Left ventricle myocardium inferior (tissue), 1 donor: Measurements from ENCODE around the gene MARK2. TPM values are rescaled to one million over a fixed set of nuclear protein-coding genes. Genes with fewer than 3 reads are reported as not detected.
A peak's percentile ranks its signal among the peaks of the same experiment; 100 is the strongest.

Source experiments
- DNase-seq: peaks from one replicate; pipeline ENCODE4 v3.0.0-alpha.2; 2020
- H3K27ac ChIP-seq: fragments of 200-600 bp; replicated peaks from 2 replicates; pipeline ENCODE4 v1.8.0; 2021
- H3K27me3 ChIP-seq: fragments of 200-600 bp; 2 replicates; pipeline ENCODE4 v1.8.0; 2021; ENCODE audit warnings: low read depth
- H3K36me3 ChIP-seq: fragments of 200-600 bp; 2 replicates; pipeline ENCODE4 v1.8.0; 2021
- H3K4me1 ChIP-seq: fragments of 200-600 bp; 2 replicates; pipeline ENCODE4 v1.8.0; 2021
- H3K4me3 ChIP-seq: fragments of 200-600 bp; 2 replicates; pipeline ENCODE4 v1.8.0; 2021; ENCODE audit warnings: mild to moderate bottlenecking, moderate library complexity
- H3K9me3 ChIP-seq: fragments of 200-600 bp; replicated peaks from 2 replicates; pipeline ENCODE4 v1.8.0; 2021
- CTCF ChIP-seq: fragments of 200-600 bp; IDR thresholded peaks from 2 replicates; pipeline ENCODE4 v1.8.0; 2021; ENCODE audit warnings: antibody characterized with exemption, mild to moderate bottlenecking, borderline replicate concordance
- intact Hi-C: fragments of 100-400 bp; cut with micrococcal nuclease; formaldehyde crosslinking; loops from one replicate; pipeline ENCODE4 v1.11.0; 2022
- total RNA-seq: library from RNA; stranded (reverse); fragmentation: NEBNext Ultra II Directional; extraction: Animal tissue kit (Norgen Biotek cat#: 25700); gene quantifications from one replicate; pipeline ENCODE4 v1.2.1, GENCODE V29; 2021
- donor health status: DM: no; HTN: yes; CAD: no; lungs with severe emphysema.

Gene MARK2
- total RNA-seq, 1 donor from 2014 or later, result 36.6 TPM

- Histone ChIP-seq H3K27me3 (no peaks in the 10 kb centered on the region), H3K9me3 (no peaks in the 10 kb centered on the region), H3K4me3 (peak overlapping the region; percentile 49), H3K27ac (peak overlapping the region; percentile 83), H3K36me3 (peaks cover 27% of the 10 kb centered on the region), H3K4me1 (peaks cover 48% of the 10 kb centered on the region)
- DNase-seq, result peak; percentile 55
- intact Hi-C loops, result loop anchor here (2.0 kb wide), 1 partner anchor 109 kb away; no protein-coding TSS in a partner anchor
- TF ChIP-seq CTCF, result peak; percentile 86
Measured at GRCh38 chr11:63945477-63946163, 106.7 kb downstream of the MARK2 start.

- H3K4me3 ChIP-seq, result no peak overlapping the region
- peaks cover 69% of the 10 kb centered on the region for H3K36me3 ChIP-seq
- DNase-seq, result no peak
- no peaks in the 10 kb centered on the region for H3K27me3 ChIP-seq
- no peak overlapping the region for H3K27ac ChIP-seq
- no peaks in the 10 kb centered on the region for H3K4me1 ChIP-seq
- no peaks in the 10 kb centered on the region for H3K9me3 ChIP-seq
- intact Hi-C loops, result no loop called here
- TF ChIP-seq CTCF, result no peak
Measured at GRCh38 chr11:63951779-63952536, 113.0 kb downstream of the MARK2 start.

- Histone ChIP-seq H3K9me3 (no peaks in the 10 kb centered on the region), H3K36me3 (peaks cover 63% of the 10 kb centered on the region), H3K27me3 (no peaks in the 10 kb centered on the region), H3K4me3 (no peak overlapping the region), H3K4me1 (no peaks in the 10 kb centered on the region), H3K27ac (no peak overlapping the region)
- intact Hi-C loops, result no loop called here
- DNase-seq, result no peak
- no peak for TF ChIP-seq CTCF
Measured at GRCh38 chr11:63952570-63952969, 113.7 kb downstream of the MARK2 start.

- Histone ChIP-seq H3K27ac (no peak overlapping the region), H3K4me1 (no peaks in the 10 kb centered on the region), H3K27me3 (no peaks in the 10 kb centered on the region), H3K9me3 (no peaks in the 10 kb centered on the region), H3K36me3 (peaks cover 36% of the 10 kb centered on the region), H3K4me3 (no peak overlapping the region)
- TF ChIP-seq CTCF, result no peak
- intact Hi-C loops, result no loop called here
- DNase-seq, result no peak
Measured at GRCh38 chr11:63958008-63958407, 119.1 kb downstream of the MARK2 start.

Other genes starting within 250 kb of the MARK2 start
- 144 TPM for gene PLAAT3, start 224.7 kb upstream of the MARK2 start, total RNA-seq
- gene ATL3, start 167.7 kb upstream of the MARK2 start, total RNA-seq, result 13.4 TPM
- gene RTN3, start 157.6 kb upstream of the MARK2 start, total RNA-seq, result 45.0 TPM
- 11.5 TPM for gene ZFTA, start 70.3 kb upstream of the MARK2 start, total RNA-seq
- gene SPINDOC, start 25.7 kb upstream of the MARK2 start, total RNA-seq, result 14.0 TPM
- 10.5 TPM for gene RCOR2, start 78.1 kb downstream of the MARK2 start, total RNA-seq
- 19.7 TPM for gene NAA40, start 99.9 kb downstream of the MARK2 start, total RNA-seq
- gene COX8A, start 135.5 kb downstream of the MARK2 start, total RNA-seq, result 920 TPM
- gene OTUB1, start 147.3 kb downstream of the MARK2 start, total RNA-seq, result 57.0 TPM
- gene FLRT1, start 196.8 kb downstream of the MARK2 start, total RNA-seq, result 0.44 TPM